GM06990 (cell line): ENCODE measurements around the gene TAPBPL.
"Not testable (repeated sequence)": the region's sequence is repeated elsewhere in the genome, so short reads cannot be mapped to it uniquely, and the experiment has no call there.

Experiments used
- DNase-seq: peaks from one replicate; pipeline ENCODE4 v3.0.0-alpha.2; 2011; ENCODE audit not compliant: insufficient read length; ENCODE audit errors: extremely low read depth
- H3K27me3 ChIP-seq: replicated peaks from 2 replicates; pipeline ENCODE4 v1.6.0; 2011; ENCODE audit warnings: low read length; ENCODE audit not compliant: control insufficient read depth, insufficient read depth
- H3K36me3 ChIP-seq: 2 replicates; pipeline ENCODE4 v1.5.1; 2011; ENCODE audit warnings: low read length; ENCODE audit not compliant: control insufficient read depth, insufficient read depth
- H3K4me3 ChIP-seq: replicated peaks from 2 replicates; pipeline ENCODE4 v1.5.1; 2011; ENCODE audit warnings: low read depth, mild to moderate bottlenecking, control low read depth, low read length
- CTCF ChIP-seq: IDR thresholded peaks from 2 replicates; pipeline ENCODE4 v1.5.1; 2011; ENCODE audit warnings: low read length, control low read depth, mild to moderate bottlenecking, inconsistent platforms; ENCODE audit not compliant: insufficient read depth, poor library complexity, severe bottlenecking

TAPBPL gene

GRCh38 chr12:6463216-6463615, 11.4 kb downstream of the TAPBPL start:
- Histone ChIP-seq H3K4me3 (no peak overlapping the region), H3K36me3 (peaks cover 47% of the 10 kb centered on the region)
- no peak for TF ChIP-seq CTCF

GRCh38 chr12:6463858-6464257, 12.0 kb downstream of the TAPBPL start:
- H3K27me3 ChIP-seq, result no peaks in the 10 kb centered on the region
- no peak for DNase-seq
- peaks cover 41% of the 10 kb centered on the region for H3K36me3 ChIP-seq
- no peak for TF ChIP-seq CTCF
- no peak overlapping the region for H3K4me3 ChIP-seq

More at GRCh38 chr12:6463216-6463615, 11.4 kb downstream of the TAPBPL start:
- DNase-seq, result no peak
- H3K27me3 ChIP-seq, result no peaks in the 10 kb centered on the region

GRCh38 chr12:6464531-6464930, 12.7 kb downstream of the TAPBPL start:
- Histone ChIP-seq H3K27me3 (no peaks in the 10 kb centered on the region), H3K36me3 (peaks cover 40% of the 10 kb centered on the region), H3K4me3 (no peak overlapping the region)
- DNase-seq, result no peak
- TF ChIP-seq CTCF, result no peak

- TF ChIP-seq CTCF, result peak; percentile 89
- H3K36me3 ChIP-seq, result peaks cover 38% of the 10 kb centered on the region
- DNase-seq, result no peak
- H3K27me3 ChIP-seq, result no peaks in the 10 kb centered on the region
- no peak overlapping the region for H3K4me3 ChIP-seq
Measured at GRCh38 chr12:6465467-6466183, 13.8 kb downstream of the TAPBPL start.

- Histone ChIP-seq H3K36me3 (peaks cover 36% of the 10 kb centered on the region), H3K27me3 (no peaks in the 10 kb centered on the region), H3K4me3 (no peak overlapping the region)
- DNase-seq, result no peak
- TF ChIP-seq CTCF, result no peak
Measured at GRCh38 chr12:6466184-6466573, 14.3 kb downstream of the TAPBPL start.

- H3K4me3 ChIP-seq, H3K27me3 ChIP-seq, DNase-seq: not testable (repeated sequence)
- peaks cover 36% of the 10 kb centered on the region for H3K36me3 ChIP-seq
Measured at GRCh38 chr12:6466751-6467150, 14.9 kb downstream of the TAPBPL start.

- peaks cover 32% of the 10 kb centered on the region for H3K36me3 ChIP-seq
- not testable (repeated sequence) for DNase-seq, H3K4me3 ChIP-seq
Measured at GRCh38 chr12:6467571-6468282, 15.9 kb downstream of the TAPBPL start.

More at GRCh38 chr12:6467571-6468282, 15.9 kb downstream of the TAPBPL start:
- H3K27me3 ChIP-seq, result not testable (repeated sequence)
